ENCODE data around the gene TUBGCP5.

DNA sequence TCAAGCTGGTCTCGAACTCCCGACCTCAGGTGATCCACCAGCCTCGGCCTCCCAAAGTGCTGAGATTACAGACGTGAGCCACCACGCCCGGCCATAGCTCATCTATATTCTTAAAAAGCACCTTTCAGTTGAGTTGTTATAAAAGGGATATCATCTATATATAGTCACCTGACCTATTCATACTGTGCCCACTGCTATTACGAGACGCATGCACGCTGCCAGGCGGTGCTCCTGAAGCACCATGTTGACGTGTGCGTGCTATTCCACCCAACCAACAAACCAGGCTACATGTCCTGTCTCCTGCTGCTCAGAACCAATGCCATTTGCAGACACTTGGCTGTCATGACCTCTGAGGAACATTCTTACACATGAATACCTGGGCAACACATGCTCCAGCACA is 76.8 kb downstream of the TUBGCP5 start:
- TF ChIP-seq, protein P1, sequence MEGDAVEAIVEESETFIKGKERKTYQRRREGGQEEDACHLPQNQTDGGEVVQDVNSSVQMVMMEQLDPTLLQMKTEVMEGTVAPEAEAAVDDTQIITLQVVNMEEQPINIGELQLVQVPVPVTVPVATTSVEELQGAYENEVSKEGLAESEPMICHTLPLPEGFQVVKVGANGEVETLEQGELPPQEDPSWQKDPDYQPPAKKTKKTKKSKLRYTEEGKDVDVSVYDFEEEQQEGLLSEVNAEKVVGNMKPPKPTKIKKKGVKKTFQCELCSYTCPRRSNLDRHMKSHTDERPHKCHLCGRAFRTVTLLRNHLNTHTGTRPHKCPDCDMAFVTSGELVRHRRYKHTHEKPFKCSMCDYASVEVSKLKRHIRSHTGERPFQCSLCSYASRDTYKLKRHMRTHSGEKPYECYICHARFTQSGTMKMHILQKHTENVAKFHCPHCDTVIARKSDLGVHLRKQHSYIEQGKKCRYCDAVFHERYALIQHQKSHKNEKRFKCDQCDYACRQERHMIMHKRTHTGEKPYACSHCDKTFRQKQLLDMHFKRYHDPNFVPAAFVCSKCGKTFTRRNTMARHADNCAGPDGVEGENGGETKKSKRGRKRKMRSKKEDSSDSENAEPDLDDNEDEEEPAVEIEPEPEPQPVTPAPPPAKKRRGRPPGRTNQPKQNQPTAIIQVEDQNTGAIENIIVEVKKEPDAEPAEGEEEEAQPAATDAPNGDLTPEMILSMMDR (IDR thresholded peaks at IDR 0.05): no peak
- no peak for TF ChIP-seq EZH2 (IDR thresholded peaks at IDR 0.05; ENCODE audit: borderline replicate concordance, insufficient read depth, low read depth, low read length, poor library complexity, severe bottlenecking)

All from B cell (primary cell).